SK-N-SH (cell line): ENCODE results near the gene PPIH. TPM values are rescaled to one million over a fixed set of nuclear protein-coding genes. Genes with fewer than 3 reads are reported as not detected.
"Not testable (repeated sequence)": the region's sequence is repeated elsewhere in the genome, so short reads cannot be mapped to it uniquely, and the experiment has no call there.

Source experiments
- CTCF ChIA-PET: fragments of 300-600, 350-600 bp; formaldehyde crosslinking; extraction: SDS; loops from one replicate; lab custom pipeline; 2021; lab: Yijun Ruan, JAX
- POLR2A ChIA-PET: fragments of 350-600 bp; sonication (Branson Sonifier 250); formaldehyde crosslinking; extraction: SDS; loops from one replicate; lab custom pipeline; 2020; ENCODE audit warnings: antibody characterized with exemption, inconsistent platforms; lab: Yijun Ruan, JAX
- DNase-seq: peaks from one replicate; pipeline ENCODE4 v3.0.0; 2012
- H2AFZ ChIP-seq: fragments of 200-600 bp; sonication (generic); 2 replicates; pipeline ENCODE4 v1.8.1; 2016; ENCODE audit warnings: antibody characterized with exemption, mild to moderate bottlenecking, low read depth
- H3F3A ChIP-seq: fragments of 200-600 bp; sonication (generic); replicated peaks from 2 replicates; pipeline ENCODE3; 2016; ENCODE audit warnings: antibody characterized with exemption, mild to moderate bottlenecking; ENCODE audit not compliant: insufficient read depth
- H3K27ac ChIP-seq, 2 experiments: fragments of 200-500 bp in 1 of 2; fragments of 200-600 bp in 1 of 2; sonication (Bioruptor generic) in 1 of 2; sonication (generic), shearing (Covaris generic) in 1 of 2; 2 replicates each; pipeline versions ENCODE4 v1.5.1 to v1.6.1; 2014 to 2016; ENCODE audit warnings: low read depth in 2 of 2, inconsistent platforms in 1 of 2, low read length in 1 of 2, mild to moderate bottlenecking in 1 of 2, mixed read lengths in 1 of 2
- H3K27me3 ChIP-seq: fragments of 200-600 bp; sonication (generic), shearing (Covaris generic); 2 replicates; pipeline ENCODE4 v1.6.1; 2016; ENCODE audit warnings: mixed run types; ENCODE audit not compliant: insufficient read depth
- H3K36me3 ChIP-seq, 2 experiments: fragments of 200-500 bp in 1 of 2; fragments of 200-600 bp in 1 of 2; sonication (Bioruptor generic) in 1 of 2; sonication (generic) in 1 of 2; replicated peaks in 1 of 2; 2 replicates each; pipeline versions ENCODE3 to v1.5.1; 2014 to 2016; ENCODE audit warnings: low read length in 1 of 2, mild to moderate bottlenecking in 1 of 2; ENCODE audit not compliant: insufficient read depth in 2 of 2, control insufficient read depth in 1 of 2
- H3K4me1 ChIP-seq, 2 experiments: fragments of 200-500 bp in 1 of 2; fragments of 200-600 bp in 1 of 2; sonication (Bioruptor generic) in 1 of 2; sonication (generic), shearing (Covaris generic) in 1 of 2; 2 replicates each; pipeline versions ENCODE4 v1.5.1 to v1.6.1; 2014 to 2016; ENCODE audit warnings: low read depth in 1 of 2, low read length in 1 of 2, mixed run types in 1 of 2; ENCODE audit not compliant: insufficient read depth in 2 of 2, control insufficient read depth in 1 of 2
- H3K4me2 ChIP-seq: fragments of 200-600 bp; sonication (generic), shearing (Covaris generic); 2 replicates; pipeline ENCODE4 v1.6.1; 2017; ENCODE audit warnings: mixed run types
- H3K4me3 ChIP-seq, 2 experiments: fragments of 200-500 bp in 1 of 2; fragments of 200-600 bp in 1 of 2; sonication (Bioruptor generic) in 1 of 2; sonication (generic), shearing (Covaris generic) in 1 of 2; 2 replicates each; pipeline versions ENCODE4 v1.5.1 to v1.8.1; 2014 to 2016; ENCODE audit warnings: low read depth in 2 of 2, inconsistent platforms in 1 of 2, low read length in 1 of 2, mild to moderate bottlenecking in 1 of 2, mixed read lengths in 1 of 2, moderate library complexity in 1 of 2
- H3K79me2 ChIP-seq: fragments of 200-600 bp; sonication (generic); 2 replicates; pipeline ENCODE4 v1.8.1; 2017; ENCODE audit warnings: mild to moderate bottlenecking; ENCODE audit not compliant: insufficient read depth
- H3K9ac ChIP-seq: fragments of 200-600 bp; sonication (generic); 2 replicates; pipeline ENCODE4 v1.6.1; 2017; ENCODE audit warnings: mixed run types
- H3K9me2 ChIP-seq: fragments of 200-600 bp; sonication (generic); 2 replicates; pipeline ENCODE4 v1.6.1; 2017; ENCODE audit warnings: mixed run types
- H3K9me3 ChIP-seq: fragments of 200-600 bp; sonication (generic); 2 replicates; pipeline ENCODE4 v1.6.1; 2017; ENCODE audit warnings: mixed run types, mild to moderate bottlenecking, moderate library complexity
- H4K20me1 ChIP-seq: fragments of 200-600 bp; sonication (generic); 2 replicates; pipeline ENCODE4 v1.6.1; 2017; ENCODE audit warnings: mild to moderate bottlenecking, mixed run types; ENCODE audit not compliant: insufficient read depth
- FOXJ3 ChIP-seq: sonication (generic); formaldehyde crosslinking; IDR thresholded peaks from 2 replicates; pipeline ENCODE4 v1.5.1; 2020; ENCODE audit warnings: mild to moderate bottlenecking, missing genetic modification reagents
- SIN3A ChIP-seq: IDR thresholded peaks from 2 replicates; pipeline ENCODE4 v1.6.1; 2012; ENCODE audit warnings: low read depth, mild to moderate bottlenecking, low read length, moderate library complexity, borderline replicate concordance
- TEAD4 ChIP-seq: IDR thresholded peaks from 2 replicates; pipeline ENCODE4 v1.4.0; 2012; ENCODE audit warnings: mild to moderate bottlenecking, borderline replicate concordance; ENCODE audit not compliant: insufficient read depth
- WGBS: methylation state at CpG from one replicate; pipeline ENCODE4 v1.1.6; 2017; ENCODE audit warnings: low lambda C conversion rate; 5-methylcytosine and 5-hydroxymethylcytosine counted together
- polyA plus RNA-seq, 3 experiments: library from polyadenylated mRNA; depleted of rRNA; stranded (reverse); fragments of >200 nt; gene quantifications; 2 replicates each; pipeline ENCODE4 v1.2.3, GENCODE V29; 2012
- TF ChIP-seq, protein P1 (sequence below): fragments of 150-350 bp; IDR thresholded peaks from 2 replicates; pipeline ENCODE4 v1.6.1; 2017; ENCODE audit warnings: antibody characterized with exemption, low read length, low read depth, borderline replicate concordance

The PPIH gene
- polyA plus RNA-seq, 1 of the 3 experiments (the other 2 are of a cell fraction), result 89.1 TPM

DNA sequence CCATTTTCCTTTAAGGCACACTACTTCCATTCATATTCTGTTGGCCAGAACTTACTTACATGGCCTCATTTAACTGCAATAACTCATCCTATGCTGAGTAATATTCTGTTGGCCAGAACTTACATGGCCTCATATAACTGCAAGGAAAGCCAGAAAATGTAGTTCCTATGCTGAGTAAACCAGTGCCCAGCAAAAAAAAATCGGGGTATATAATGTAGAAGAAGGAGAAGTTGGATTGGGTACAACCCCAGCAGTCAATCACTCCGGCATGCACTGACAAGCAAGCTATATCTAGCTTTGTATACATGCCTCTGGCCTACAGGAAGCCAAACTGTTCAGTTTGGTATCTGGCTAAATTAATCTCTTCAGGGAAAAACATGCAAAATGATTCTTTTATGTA is 39.4 kb upstream of the PPIH start (continued):
- TF ChIP-seq TEAD4, result no peak
- TF ChIP-seq SIN3A, result no peak

DNA sequence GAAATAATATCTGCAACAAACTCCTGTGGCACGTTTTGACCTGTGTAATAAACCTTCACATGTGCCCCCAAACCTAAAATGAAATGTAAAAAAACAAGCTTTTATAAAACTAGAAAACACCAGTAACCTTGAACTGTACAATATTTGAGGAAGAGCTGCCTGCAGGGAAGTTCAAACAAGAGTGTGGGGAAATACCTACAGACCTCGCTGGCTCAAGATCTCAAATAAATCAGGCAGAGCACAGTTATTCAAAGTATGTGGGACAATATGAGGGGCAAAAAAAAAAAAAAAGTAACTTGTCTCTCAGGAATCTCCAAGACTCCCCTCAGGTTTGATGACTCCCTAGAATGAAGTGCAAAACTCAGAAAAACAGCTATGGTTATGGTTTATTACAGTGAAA is 37.9 kb upstream of the PPIH start:
- Histone ChIP-seq H2AFZ (no peak overlapping the region), H3K36me3 (no peaks in the 10 kb centered on the region), H3F3A (no peaks in the 10 kb centered on the region), H3K27me3 (no peaks in the 10 kb centered on the region), H4K20me1 (no peaks in the 10 kb centered on the region), H3K4me2 (no peak overlapping the region), H3K4me1 (no peaks in the 10 kb centered on the region), H3K9me2 (no peaks in the 10 kb centered on the region), H3K79me2 (no peaks in the 10 kb centered on the region), H3K9me3 (no peaks in the 10 kb centered on the region), H3K27ac (no peak overlapping the region), H3K9ac (no peak overlapping the region), H3K4me3 (no peak overlapping the region)
- 16% methylated on average over 2 of the region's 2 CpGs for WGBS
- TF ChIP-seq FOXJ3 (CRISPR knock-in tag), result no peak
- TF ChIP-seq, protein P1, sequence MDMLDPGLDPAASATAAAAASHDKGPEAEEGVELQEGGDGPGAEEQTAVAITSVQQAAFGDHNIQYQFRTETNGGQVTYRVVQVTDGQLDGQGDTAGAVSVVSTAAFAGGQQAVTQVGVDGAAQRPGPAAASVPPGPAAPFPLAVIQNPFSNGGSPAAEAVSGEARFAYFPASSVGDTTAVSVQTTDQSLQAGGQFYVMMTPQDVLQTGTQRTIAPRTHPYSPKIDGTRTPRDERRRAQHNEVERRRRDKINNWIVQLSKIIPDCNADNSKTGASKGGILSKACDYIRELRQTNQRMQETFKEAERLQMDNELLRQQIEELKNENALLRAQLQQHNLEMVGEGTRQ, result no peak
- POLR2A ChIA-PET, result no interaction called here
- DNase-seq, result no peak
- CTCF ChIA-PET, result interaction anchor here (1.2 to 1.4 kb wide), 2 partner anchors 12 to 42 kb away, joined by 3 to 4 read pairs; no protein-coding TSS in a partner anchor

DNA sequence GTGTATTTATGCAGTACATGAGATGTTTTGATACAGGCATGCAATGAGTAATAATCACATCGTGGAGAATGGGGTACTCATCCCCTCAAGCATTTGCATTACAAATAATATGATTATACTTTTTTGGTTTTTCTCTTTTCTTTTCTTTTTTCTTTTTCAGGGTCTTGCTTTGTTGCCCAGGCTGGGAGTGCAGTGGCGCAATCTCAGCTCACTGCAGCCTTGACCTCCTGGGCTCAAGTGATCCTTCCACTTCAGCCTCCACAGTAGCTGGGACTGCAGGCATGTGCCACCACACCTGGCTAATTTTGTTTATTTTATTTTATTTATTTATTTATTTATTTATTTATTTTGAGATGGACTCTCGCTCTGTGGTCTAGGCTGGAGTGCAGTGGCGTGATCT is 37.0 kb upstream of the PPIH start:
- H3K4me3 ChIP-seq, H3K27ac ChIP-seq, H3F3A ChIP-seq, H3K9me3 ChIP-seq, H3K79me2 ChIP-seq, H3K4me2 ChIP-seq, H3K9me2 ChIP-seq, H3K27me3 ChIP-seq, H3K4me1 ChIP-seq, H3K36me3 ChIP-seq, H2AFZ ChIP-seq, POLR2A ChIA-PET, H3K9ac ChIP-seq, H4K20me1 ChIP-seq, CTCF ChIA-PET, DNase-seq: not testable (repeated sequence)
- WGBS, result 82% methylated on average over 4 of the region's 4 CpGs

DNA sequence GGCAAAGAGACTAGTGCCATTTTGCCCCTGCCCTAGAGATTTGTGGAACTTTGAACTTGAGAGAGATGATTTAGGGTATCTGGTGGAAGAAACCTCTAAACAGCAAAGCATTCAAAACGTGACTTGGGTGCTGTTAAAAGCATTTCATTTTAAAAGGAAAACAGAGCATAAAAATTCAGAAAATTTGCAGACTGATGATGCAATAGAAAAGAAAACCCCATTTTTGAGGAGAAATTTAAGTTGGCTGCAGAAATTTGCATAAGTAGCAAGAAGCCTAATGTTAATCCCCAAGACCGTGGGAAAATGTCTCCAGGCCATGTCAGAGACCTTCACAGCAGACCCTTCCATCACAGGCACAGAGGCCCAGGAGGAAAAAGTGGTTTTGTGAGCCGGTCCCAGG is 31.0 kb upstream of the PPIH start:
- DNase-seq, H3K4me1 ChIP-seq, H3K27me3 ChIP-seq, H4K20me1 ChIP-seq, H3K4me2 ChIP-seq, H3K4me3 ChIP-seq, H2AFZ ChIP-seq, H3K27ac ChIP-seq, H3K79me2 ChIP-seq, H3K36me3 ChIP-seq, H3K9me3 ChIP-seq, CTCF ChIA-PET, POLR2A ChIA-PET, H3F3A ChIP-seq, H3K9ac ChIP-seq, H3K9me2 ChIP-seq: not testable (repeated sequence)
- 19% methylated on average over 3 of the region's 3 CpGs for WGBS
